LNCAP (cell line): ENCODE data around the gene HES6.

Experiments used
- TF ChIP-seq, protein P1 (sequence below): fragments of 450-650 bp; IDR thresholded peaks from 2 replicates; pipeline ENCODE4 v1.5.1; 2017; ENCODE audit warnings: mild to moderate bottlenecking

Gene HES6

GRCh38 chr2:238202326-238203093 lies 37.3 kb downstream of the HES6 start:
- TF ChIP-seq, protein P1, sequence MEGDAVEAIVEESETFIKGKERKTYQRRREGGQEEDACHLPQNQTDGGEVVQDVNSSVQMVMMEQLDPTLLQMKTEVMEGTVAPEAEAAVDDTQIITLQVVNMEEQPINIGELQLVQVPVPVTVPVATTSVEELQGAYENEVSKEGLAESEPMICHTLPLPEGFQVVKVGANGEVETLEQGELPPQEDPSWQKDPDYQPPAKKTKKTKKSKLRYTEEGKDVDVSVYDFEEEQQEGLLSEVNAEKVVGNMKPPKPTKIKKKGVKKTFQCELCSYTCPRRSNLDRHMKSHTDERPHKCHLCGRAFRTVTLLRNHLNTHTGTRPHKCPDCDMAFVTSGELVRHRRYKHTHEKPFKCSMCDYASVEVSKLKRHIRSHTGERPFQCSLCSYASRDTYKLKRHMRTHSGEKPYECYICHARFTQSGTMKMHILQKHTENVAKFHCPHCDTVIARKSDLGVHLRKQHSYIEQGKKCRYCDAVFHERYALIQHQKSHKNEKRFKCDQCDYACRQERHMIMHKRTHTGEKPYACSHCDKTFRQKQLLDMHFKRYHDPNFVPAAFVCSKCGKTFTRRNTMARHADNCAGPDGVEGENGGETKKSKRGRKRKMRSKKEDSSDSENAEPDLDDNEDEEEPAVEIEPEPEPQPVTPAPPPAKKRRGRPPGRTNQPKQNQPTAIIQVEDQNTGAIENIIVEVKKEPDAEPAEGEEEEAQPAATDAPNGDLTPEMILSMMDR: no peak

GRCh38 chr2:238190445-238190844 lies 49.4 kb downstream of the HES6 start:
- TF ChIP-seq, protein P1: no peak
